Measurements from ENCODE around the gene RAMP1.

RAMP1 gene

DNA sequence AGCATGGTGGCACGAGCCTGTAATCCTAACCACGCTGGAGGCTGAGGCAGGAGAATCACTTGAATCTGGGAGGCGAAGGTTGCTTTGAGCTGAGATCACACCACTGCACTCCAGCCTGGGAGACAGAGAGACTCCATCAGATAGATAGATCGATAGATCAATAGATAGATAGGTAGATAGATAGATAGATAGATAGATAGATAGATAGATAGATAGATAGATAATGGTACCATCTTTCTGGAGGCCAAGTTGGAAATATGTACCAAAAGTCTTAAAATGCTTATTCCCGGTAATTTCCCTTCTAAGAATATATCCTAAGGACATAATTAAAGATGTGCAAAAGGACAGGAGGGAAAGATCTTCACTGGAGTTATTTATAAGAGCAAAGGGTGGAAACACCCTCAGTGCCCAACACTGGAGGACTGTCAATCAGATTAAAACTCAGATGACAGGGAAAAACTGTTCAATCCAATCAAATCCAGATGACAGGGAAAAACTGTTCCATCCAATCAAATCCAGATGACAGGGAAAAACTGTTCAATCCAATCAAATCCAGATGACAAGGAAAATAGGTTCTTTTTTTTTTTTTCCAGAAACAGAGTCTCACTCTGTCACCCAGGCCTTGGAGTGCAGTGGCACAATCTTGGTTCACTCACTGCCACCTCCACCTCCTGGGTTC is 58.4 kb downstream of the RAMP1 start:
- DNase-seq (ENCODE audit: low read depth, low spot score) = no peak

DNA sequence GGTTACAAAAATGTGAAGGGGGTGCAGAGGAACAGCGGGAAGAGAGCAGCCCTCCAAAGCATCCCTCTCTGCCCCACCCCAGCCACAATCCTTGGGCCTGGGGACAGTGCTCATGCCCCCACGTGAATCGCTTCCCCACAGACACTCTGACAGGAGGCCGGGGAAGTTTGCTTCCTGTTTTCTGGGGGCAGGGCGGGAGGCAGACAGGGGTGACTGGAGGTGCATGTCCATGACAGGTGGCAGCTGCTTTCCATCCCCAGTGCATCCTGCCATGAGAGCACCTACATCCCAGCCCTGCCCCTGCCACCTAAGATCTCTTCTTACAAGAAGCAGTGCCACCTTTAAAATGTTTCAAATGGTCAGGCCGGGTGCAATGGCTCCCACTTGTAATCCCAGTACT is 60.2 kb downstream of the RAMP1 start:
- no peak for DNase-seq (ENCODE audit: low read depth, low spot score)

DNA sequence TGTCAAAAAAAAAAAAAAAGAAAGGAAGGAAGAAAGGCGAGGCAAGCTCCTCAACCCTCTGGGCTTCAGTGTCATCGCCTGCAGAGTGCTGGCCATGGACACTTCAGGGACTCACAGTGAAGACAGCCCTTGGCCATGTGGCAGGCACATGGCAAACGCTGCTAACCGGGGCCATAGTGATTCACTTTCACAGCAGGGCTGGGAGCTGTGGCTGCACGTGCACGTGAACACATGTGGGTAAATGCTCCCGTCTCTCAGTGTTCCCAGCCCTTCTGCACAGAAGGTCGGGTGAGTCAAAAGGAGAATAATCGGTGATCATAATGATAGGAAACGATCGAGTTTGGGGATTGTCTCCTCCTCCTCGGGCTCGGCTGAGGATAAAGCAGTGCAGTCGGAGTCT is 61.2 kb downstream of the RAMP1 start:
- no peak for DNase-seq (ENCODE audit: low read depth, low spot score)

DNA sequence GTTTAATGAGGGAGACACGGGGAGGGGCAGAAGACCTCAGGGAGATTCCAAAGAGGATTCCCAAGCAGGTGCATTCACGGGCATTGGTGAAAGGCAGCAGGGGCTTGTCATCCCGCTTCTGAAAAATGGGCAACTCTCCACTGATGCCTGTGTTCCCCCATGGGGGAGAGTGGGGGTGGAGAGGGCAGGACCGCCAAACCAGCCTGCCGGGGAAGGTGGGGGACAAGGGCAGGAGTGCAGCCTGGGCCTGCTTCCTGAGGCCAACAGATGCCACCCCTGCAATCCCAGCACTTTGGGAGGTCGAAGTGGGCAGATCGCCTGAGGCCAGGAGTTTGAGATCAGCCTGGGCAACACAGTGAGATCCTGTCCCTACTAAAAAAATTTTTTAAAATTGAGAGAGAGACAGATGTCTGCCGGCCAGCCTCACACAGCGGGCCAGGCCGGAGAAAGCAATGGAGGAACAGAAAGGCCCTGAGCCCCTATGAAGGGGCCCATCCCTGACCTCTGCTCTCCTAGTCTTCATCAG is 62.6 kb downstream of the RAMP1 start:
- DNase-seq (ENCODE audit: low read depth, low spot score) = no peak

DNA sequence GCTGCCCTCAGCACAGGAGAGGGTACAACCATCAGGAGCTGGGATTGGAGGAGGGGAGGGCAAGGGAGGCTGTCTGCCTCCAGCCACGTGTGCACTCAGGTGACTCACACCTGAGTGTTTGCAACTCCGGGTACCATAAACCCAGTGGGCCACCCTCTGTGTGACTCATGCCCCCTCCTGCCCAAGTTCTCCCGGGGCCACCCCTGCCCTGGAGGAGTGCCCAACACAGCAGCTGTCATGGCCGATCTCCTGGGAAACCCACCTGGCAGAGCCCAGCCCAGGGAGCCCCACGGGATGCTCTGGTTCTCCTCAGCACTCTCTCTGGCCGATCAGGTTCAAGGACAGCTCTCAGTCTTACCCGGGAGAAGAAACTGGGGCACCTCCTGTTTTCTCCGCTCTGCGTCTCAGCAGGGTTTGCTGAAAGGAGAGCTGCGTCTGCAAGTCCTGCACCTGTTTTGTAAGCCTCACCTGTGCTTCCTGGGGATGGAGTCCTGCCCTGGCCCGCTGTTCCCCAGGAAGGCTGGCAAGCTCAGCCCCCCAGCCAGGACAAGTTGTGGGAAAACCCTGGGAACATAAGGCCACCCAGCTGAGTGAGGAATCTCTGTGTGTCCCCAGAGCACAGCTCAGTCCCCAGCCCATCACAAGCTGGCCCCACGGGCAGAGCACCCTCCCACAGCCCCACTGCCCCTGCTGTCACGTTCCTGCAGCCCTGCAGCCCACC is 63.4 kb downstream of the RAMP1 start:
- no peak for DNase-seq (ENCODE audit: low read depth, low spot score)

DNA sequence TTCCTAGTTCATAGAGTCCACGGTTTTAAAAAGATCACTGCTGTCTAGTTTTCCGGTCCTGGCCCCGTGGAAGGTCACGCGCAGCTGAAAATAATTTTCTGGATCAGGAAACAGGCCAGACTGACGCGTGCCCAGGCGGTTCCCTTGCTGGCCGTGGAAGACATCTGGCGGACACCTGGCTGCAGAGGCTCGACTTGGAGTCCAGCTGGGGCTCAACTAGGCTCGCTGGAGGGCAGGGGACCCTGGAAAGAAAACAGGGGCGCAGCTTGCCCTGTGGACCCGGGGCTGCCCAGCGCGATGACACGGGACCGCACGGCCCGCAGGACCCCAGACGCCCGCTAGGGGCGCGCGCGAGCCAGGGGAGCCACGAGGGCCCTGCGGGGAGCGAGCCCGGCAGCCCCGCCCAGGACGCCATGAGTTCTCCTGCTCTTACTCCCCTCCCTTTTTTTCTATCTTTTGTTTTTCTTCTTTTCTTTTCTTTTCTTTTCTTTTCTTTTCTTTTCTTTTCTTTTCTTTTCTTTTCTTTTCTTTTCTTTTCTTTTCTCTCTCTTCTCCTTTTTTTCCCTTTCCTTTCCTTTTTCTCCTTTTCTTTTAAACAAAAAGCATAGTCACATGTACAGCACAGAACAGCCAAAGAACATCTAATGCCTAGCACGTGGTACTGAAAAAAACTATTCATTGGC is 64.2 kb downstream of the RAMP1 start:
- peak; percentile 81 for DNase-seq (ENCODE audit: low read depth, low spot score)

- DNase-seq (ENCODE audit: low read depth, low spot score) = no peak
These were observed 64.7 kb downstream of the RAMP1 start for GRCh38 chr2:237924164-237924534.

DNA sequence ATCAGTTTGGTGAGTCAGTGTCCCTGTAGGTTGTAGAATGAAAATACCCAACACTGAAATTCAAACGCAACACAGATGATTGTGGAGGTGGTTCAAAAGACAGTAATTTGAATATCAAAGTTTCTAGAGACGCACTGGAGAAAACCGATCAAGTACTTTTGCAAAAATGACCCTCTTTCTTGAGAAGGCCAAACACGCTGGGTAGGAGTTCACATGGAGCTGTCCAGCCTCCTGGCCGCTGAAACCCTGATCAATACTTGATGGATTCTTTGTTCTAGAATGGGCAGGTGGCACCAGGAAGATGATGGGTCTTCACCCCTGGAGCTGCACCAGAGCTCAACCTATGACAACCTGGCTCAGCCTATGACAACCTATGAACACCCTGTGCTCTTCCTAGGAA is 67.7 kb downstream of the RAMP1 start:
- no peak for DNase-seq (ENCODE audit: low read depth, low spot score)

GRCh38 chr2:237927986-237928385 is 68.6 kb downstream of the RAMP1 start:
- no peak for DNase-seq (ENCODE audit: low read depth, low spot score)

GRCh38 chr2:237929979-237930378 is 70.6 kb downstream of the RAMP1 start:
- DNase-seq (ENCODE audit: low read depth, low spot score) = no peak

DNA sequence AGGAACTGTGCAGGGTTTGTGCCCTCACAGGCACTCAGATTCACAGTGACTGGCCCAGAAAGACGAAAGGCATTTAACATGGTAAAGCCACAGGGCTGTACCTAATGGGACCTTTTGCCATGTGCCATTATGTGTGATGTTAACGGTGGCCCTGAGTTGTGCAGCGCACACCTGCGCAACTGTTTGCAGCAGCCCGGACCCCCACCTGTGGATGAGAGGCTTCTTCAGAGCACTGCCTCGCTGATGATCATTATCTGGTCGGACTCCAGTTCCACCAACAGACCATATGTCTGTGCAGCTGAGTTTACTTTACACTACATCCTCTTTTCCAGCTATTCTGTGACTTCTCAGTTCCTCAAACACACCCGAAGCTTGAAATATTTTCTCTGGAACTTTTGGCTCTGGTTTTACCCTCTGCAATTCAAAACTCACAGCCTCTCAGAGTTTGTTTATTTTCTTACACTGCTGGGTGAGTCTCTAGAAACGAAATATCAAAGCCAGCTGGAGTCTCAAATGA is 71.8 kb downstream of the RAMP1 start:
- DNase-seq (ENCODE audit: low read depth, low spot score) = no peak

GRCh38 chr2:237932731-237933131 is 73.3 kb downstream of the RAMP1 start:
- DNase-seq (ENCODE audit: low read depth, low spot score) = no peak

GRCh38 chr2:237934186-237934585 is 74.8 kb downstream of the RAMP1 start:
- DNase-seq (ENCODE audit: low read depth, low spot score) = peak; percentile 33

GRCh38 chr2:237935740-237936452 is 76.5 kb downstream of the RAMP1 start:
- peak; percentile 57 for DNase-seq (ENCODE audit: low read depth, low spot score)

DNA sequence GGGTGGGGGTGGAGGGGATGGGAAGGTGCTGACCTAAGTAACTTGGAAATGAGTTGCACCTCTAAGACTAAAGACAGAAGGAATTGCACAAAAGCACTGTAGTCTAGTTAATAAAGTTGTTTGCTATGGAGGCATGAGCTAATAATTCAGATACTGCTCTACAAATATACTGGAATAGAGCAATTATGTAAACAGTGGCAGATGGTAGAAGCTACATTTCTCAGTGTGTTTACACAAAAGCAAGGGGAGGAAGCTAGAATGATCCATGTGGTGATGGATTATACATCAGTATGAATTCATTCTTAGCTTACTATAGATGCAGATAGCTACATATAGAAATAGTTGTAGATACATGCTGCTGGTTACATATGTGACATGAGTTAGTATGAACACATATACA is 79.8 kb downstream of the RAMP1 start:
- DNase-seq (ENCODE audit: low read depth, low spot score) = no peak

- DNase-seq (ENCODE audit: low read depth, low spot score) = peak; percentile 23
These were observed 81.4 kb downstream of the RAMP1 start for GRCh38 chr2:237940828-237941227.

GRCh38 chr2:237941239-237941638 is 81.8 kb downstream of the RAMP1 start:
- DNase-seq (ENCODE audit: low read depth, low spot score) = no peak

- DNase-seq (ENCODE audit: low read depth, low spot score) = no peak
These were observed 83.1 kb downstream of the RAMP1 start for GRCh38 chr2:237942513-237942899.

GRCh38 chr2:237943395-237944094 is 84.1 kb downstream of the RAMP1 start:
- DNase-seq (ENCODE audit: low read depth, low spot score) = no peak

DNA sequence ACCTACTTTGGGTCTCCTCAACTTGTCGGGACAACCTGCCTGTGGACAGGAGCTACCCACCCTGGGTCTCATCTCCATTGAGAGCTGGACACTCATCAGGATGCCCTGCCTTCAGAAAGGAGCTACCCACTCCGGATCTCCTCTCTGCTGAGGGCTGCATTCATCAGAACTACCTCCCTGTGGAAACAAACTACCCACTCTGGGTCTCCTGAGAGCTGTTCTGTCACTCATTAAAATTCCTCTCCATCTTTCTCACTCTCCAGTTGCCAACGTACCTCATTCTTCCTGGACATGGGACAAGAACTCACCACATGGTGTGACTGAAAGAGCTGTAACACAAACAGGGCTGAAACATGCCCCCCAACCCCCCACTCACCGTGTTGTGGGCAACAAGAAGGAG is 84.9 kb downstream of the RAMP1 start:
- DNase-seq (ENCODE audit: low read depth, low spot score) = peak; percentile 24

DNA sequence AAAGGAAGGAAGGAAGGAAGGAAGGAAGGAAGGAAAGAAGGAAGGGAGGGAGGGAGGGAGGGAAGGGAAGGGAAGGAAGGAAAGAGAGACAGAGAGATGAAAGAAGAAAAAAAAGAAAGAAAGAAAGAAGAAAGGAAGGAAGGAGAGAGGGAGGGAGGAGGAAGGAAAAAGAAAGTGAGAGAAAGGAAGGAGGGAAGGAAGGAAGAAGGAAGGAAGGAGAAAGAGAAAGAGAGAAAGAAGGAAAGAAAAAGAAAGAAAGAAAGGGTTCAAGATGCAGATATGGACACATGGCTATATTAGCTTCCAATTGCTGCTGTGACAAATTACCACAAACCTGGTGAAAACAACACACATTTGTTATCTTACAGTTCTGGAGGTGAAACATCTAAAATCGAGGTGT is 87.0 kb downstream of the RAMP1 start:
- no peak for DNase-seq (ENCODE audit: low read depth, low spot score)

Data from ELF-1 (cell line).